ENCODE results near the gene SLC7A6. TPM values are rescaled to one million over a fixed set of nuclear protein-coding genes. Genes with fewer than 3 reads are reported as not detected.

The SLC7A6 gene
- total and polyA plus RNA-seq, 2 of the 13 experiments (the other 11 are each of a cell fraction or from before 2014, with no cell fraction given), result 35.8 to 70.8 TPM

DNA sequence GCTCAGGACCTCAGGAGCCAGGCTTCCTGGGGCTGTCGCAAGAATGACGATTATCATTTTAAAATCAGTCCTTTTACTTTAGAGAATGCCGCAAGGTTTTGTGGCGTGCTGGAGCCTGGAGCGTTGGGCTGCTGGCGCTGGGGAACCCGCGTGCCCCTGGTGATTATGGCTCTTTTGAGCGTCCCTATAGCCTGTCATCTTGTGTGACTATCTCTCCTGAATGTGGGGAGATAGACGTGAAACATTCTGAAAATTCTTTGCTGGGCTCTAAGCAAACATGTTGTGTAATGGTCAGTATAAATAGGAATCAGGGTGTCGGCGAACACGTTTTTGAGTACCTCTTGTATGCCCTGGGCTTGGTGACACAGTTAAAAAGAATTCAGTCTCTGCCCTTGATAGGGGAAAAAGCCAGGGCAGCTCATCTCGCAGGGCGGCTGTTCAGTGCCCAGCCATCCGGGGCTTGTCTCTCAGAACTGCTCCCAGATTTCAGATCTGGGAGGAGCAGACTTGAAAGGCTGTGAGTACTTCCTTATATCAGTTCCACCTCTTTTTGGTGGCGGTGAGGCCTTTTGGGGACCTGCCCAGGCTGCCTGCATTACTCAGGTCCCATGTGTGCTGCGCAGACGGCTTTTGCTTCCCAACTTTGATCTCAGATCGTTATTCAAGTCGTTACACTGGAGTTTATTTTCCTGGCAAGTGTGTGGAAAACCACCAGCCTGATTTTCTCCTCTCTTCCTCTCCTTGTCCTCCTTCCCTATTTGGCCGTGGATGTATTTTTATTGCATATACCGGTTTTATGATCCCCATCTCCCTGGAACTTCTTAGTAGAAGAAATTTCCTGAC, 973 bp downstream of the SLC7A6 start (continued):
- TF ChIP-seq SP4 (CRISPR knock-in tag; IDR thresholded peaks at IDR 0.05) (no peak), BCL6 (CRISPR knock-in tag; IDR thresholded peaks at IDR 0.05) (peak; percentile 94), ZNF589 (CRISPR knock-in tag; conservative IDR thresholded peaks at IDR 0.05) (0 out of 2 replicates have a peak, but pooled peaks have one; percentile 34), RFX1 (IDR thresholded peaks at IDR 0.05) (no peak), MXD3 (CRISPR knock-in tag; IDR thresholded peaks at IDR 0.05) (no peak), DNMT3B (CRISPR knock-in tag; conservative IDR thresholded peaks at IDR 0.05) (peak; percentile 93), NFKBIZ (CRISPR knock-in tag; IDR thresholded peaks at IDR 0.05) (peak; percentile 92; the same call in 1 of the 2 replicates), HNRNPH1 (optimal IDR thresholded peaks at IDR 0.05; ENCODE audit: low read depth, low read length) (no peak), KDM2A (CRISPR knock-in tag; IDR thresholded peaks at IDR 0.05; ENCODE audit: borderline replicate concordance, low read depth) (peak; percentile 56; the same call in 1 of the 2 replicates), EP300 (IDR thresholded peaks at IDR 0.05; ENCODE audit: low read depth in 2 of 2, low read length in 2 of 2) (peak; percentile 79 to 92), EP300 (CRISPR knock-in tag; IDR thresholded peaks at IDR 0.05; ENCODE audit: borderline replicate concordance) (peak; percentile 86), PAXIP1 (CRISPR knock-in tag; conservative IDR thresholded peaks at IDR 0.05) (peak; percentile 89), ZNF12 (CRISPR knock-in tag; IDR thresholded peaks at IDR 0.05) (peak; percentile 75; the same call in 1 of the 2 replicates), ZNF446 (CRISPR knock-in tag; IDR thresholded peaks at IDR 0.05) (no peak), ZSCAN9 (CRISPR knock-in tag; IDR thresholded peaks at IDR 0.05; ENCODE audit: borderline replicate concordance) (0 out of 2 replicates have a peak, but pooled peaks have one; percentile 68), RARG (CRISPR knock-in tag; IDR thresholded peaks at IDR 0.05; ENCODE audit: low read depth) (no peak), ZNF205 (CRISPR knock-in tag; IDR thresholded peaks at IDR 0.05) (peak; percentile 90), SIX4 (CRISPR knock-in tag; IDR thresholded peaks at IDR 0.05) (peak; percentile 72; the same call in 1 of the 2 replicates), ZMYM3 (CRISPR knock-in tag; IDR thresholded peaks at IDR 0.05) (no peak), NFIB (CRISPR knock-in tag; IDR thresholded peaks at IDR 0.05; ENCODE audit: borderline replicate concordance) (no peak), MTA1 (CRISPR knock-in tag; IDR thresholded peaks at IDR 0.05; ENCODE audit: borderline replicate concordance) (no peak; the same call in 1 of the 2 replicates), NFE2L2 (IDR thresholded peaks at IDR 0.05; ENCODE audit: low read length) (no peak), ZNF615 (CRISPR knock-in tag; IDR thresholded peaks at IDR 0.05; ENCODE audit: borderline replicate concordance) (no peak), ZNF749 (CRISPR knock-in tag; IDR thresholded peaks at IDR 0.05; ENCODE audit: borderline replicate concordance) (peak; percentile 53)
- TF ChIP-seq, protein P1, sequence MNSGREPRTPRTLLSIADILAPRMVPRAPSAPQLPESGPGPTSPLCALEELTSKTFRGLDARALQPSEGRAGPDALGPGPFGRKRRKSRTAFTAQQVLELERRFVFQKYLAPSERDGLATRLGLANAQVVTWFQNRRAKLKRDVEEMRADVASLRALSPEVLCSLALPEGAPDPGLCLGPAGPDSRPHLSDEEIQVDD (CRISPR knock-in tag; IDR thresholded peaks at IDR 0.05; ENCODE audit: borderline replicate concordance), result no peak
- TF ChIP-seq, protein P2, sequence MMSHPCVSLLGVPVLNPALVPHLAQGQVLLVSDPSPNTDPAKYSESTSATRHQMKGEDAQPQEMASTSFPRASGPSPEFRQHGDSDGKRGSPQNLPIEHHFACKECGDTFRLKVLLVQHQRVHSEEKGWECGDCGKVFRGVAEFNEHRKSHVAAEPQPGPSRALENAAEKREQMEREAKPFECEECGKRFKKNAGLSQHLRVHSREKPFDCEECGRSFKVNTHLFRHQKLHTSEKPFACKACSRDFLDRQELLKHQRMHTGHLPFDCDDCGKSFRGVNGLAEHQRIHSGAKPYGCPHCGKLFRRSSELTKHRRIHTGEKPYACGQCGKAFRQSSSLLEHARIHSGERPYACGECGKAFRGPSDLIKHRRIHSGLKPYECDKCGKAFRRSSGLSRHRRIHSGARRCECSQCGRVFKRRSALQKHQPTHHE (CRISPR knock-in tag; IDR thresholded peaks at IDR 0.05; ENCODE audit: borderline replicate concordance), result peak; percentile 92; the same call in 1 of the 2 replicates
